Measurements from ENCODE around the gene SNX30. TPM values are rescaled to one million over a fixed set of nuclear protein-coding genes. Genes with fewer than 3 reads are reported as not detected.

The SNX30 gene
- total and polyA plus RNA-seq, 2 donors (not counting 1 experiment from before 2014, with no cell fraction given) = 3.8 to 20.6 TPM

DNA sequence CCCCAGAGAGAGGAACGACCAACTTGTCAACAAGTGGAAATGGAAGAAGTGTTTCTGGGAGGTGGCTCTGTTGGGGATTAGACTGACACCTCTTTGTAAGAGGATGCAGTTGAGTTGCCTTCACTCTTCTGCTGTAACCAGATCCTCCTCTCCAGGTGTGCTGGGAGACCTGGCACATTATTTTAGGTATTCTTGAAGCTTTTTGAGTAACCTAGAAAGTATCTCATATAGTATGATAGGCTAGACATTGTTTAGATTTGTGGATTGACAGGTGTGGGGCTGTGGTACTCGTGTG, 21.6 kb downstream of the SNX30 start:
- ATAC-seq (ENCODE audit: low read depth) = no peak
- H3K27me3 ChIP-seq (replicated peaks in 1 of 4; ENCODE audit: control extremely low read depth in 1 of 4, control insufficient read depth in 3 of 4, insufficient read depth in 4 of 4, low read length in 3 of 4) = no peaks in the 10 kb centered on the region
- DNase-seq = no peak
- H3K9me3 Mint-ChIP-seq (ENCODE audit: insufficient read depth) = no peaks in the 10 kb centered on the region
- no peak overlapping the region for H3K9ac ChIP-seq (ENCODE audit: low read length)
- WGBS (ENCODE audit: insufficient coverage) = 0% methylated on average over 1 of the region's 2 CpGs
- ChIA-PET CTCF (interaction anchor here (0.6 to 2.6 kb wide), 4 partner anchors 10 to 48 kb away, joined by 3 to 6 read pairs (median 4); no protein-coding TSS in a partner anchor), POLR2A (interaction anchor here (0.8 kb wide), 1 partner anchor 393 kb away, joined by 3 read pairs; the partner anchor contains the start of gene HSDL2)
- H3K4me1 Mint-ChIP-seq = peaks cover 47% of the 10 kb centered on the region
- H3K79me2 ChIP-seq (ENCODE audit: control insufficient read depth, insufficient read depth, low read length) = peaks cover 78% of the 10 kb centered on the region
- TF ChIP-seq EZH2 (IDR thresholded peaks at IDR 0.05; ENCODE audit: borderline replicate concordance, insufficient read depth, low read depth, low read length, poor library complexity, severe bottlenecking) = no peak
- TF ChIP-seq, protein P1, sequence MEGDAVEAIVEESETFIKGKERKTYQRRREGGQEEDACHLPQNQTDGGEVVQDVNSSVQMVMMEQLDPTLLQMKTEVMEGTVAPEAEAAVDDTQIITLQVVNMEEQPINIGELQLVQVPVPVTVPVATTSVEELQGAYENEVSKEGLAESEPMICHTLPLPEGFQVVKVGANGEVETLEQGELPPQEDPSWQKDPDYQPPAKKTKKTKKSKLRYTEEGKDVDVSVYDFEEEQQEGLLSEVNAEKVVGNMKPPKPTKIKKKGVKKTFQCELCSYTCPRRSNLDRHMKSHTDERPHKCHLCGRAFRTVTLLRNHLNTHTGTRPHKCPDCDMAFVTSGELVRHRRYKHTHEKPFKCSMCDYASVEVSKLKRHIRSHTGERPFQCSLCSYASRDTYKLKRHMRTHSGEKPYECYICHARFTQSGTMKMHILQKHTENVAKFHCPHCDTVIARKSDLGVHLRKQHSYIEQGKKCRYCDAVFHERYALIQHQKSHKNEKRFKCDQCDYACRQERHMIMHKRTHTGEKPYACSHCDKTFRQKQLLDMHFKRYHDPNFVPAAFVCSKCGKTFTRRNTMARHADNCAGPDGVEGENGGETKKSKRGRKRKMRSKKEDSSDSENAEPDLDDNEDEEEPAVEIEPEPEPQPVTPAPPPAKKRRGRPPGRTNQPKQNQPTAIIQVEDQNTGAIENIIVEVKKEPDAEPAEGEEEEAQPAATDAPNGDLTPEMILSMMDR (IDR thresholded peaks at IDR 0.05) = no peak
- no peaks in the 10 kb centered on the region for H3K9me3 ChIP-seq (ENCODE audit: control extremely low read depth in 1 of 3, control insufficient read depth in 2 of 3, insufficient read depth in 1 of 3, low read length in 2 of 3)
- peak overlapping the region; percentile 72 for H3K4me3 Mint-ChIP-seq
- no peaks in the 10 kb centered on the region for H4K20me1 ChIP-seq (ENCODE audit: control insufficient read depth, insufficient read depth, low read length, poor library complexity, severe bottlenecking)
- intact Hi-C loops (cut with micrococcal nuclease) = no loop called here
- no peaks in the 10 kb centered on the region for H3K27me3 Mint-ChIP-seq
- H3K27ac ChIP-seq (ENCODE audit: low read length in 2 of 2) = peak overlapping the region in 1 of 2 donors; percentile 37
- H3K27ac Mint-ChIP-seq = peak overlapping the region; percentile 68
- H3K36me3 ChIP-seq (replicated peaks in 1 of 2; ENCODE audit: control extremely low read depth in 1 of 2, control insufficient read depth in 1 of 2, extremely low read depth in 1 of 2, insufficient read depth in 2 of 2, low read length in 1 of 2) = no peaks in the 10 kb centered on the region
- H3K4me2 ChIP-seq (replicated peaks; ENCODE audit: low read depth, low read length, poor library complexity, severe bottlenecking) = peak overlapping the region; percentile 41
- peak overlapping the region; percentile 26 for H2AFZ ChIP-seq (ENCODE audit: insufficient read depth, low read depth, low read length, poor library complexity, severe bottlenecking)
- H3K4me3 ChIP-seq (ENCODE audit: control extremely low read depth in 1 of 5, extremely low read depth in 1 of 5, insufficient read depth in 1 of 5, low read depth in 2 of 5, low read length in 4 of 5) = no peak overlapping the region
- H3K4me1 ChIP-seq (ENCODE audit: control insufficient read depth in 2 of 2, insufficient read depth in 2 of 2, low read length in 2 of 2) = peaks cover 31 to 38% of the 10 kb centered on the region in 2 donors

DNA sequence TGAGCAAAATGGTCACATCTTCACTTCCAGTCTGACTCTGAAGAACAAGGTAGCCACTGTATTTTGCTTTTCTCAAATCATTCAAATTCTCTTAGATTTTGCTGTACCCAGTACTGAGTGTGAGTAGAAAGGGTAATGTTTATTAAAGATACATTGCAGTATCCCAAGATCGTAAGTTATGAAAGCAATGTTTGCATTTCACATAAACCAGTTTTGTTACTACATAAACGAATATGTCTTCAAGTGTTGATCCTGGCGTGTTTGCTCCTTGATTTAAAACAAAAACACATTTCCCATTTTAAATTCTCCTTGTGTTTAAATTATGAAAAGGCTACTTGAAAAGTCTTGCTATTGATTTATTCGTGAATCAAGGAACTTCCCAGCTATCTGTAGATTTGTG, 22.0 kb downstream of the SNX30 start:
- ATAC-seq (ENCODE audit: low read depth) (no peak), DNase-seq (no peak)
- Histone ChIP-seq H3K36me3 (replicated peaks in 1 of 2; ENCODE audit: control extremely low read depth in 1 of 2, control insufficient read depth in 1 of 2, extremely low read depth in 1 of 2, insufficient read depth in 2 of 2, low read length in 1 of 2) (no peaks in the 10 kb centered on the region), H3K4me1 (ENCODE audit: control insufficient read depth in 2 of 2, insufficient read depth in 2 of 2, low read length in 2 of 2) (peaks cover 31 to 38% of the 10 kb centered on the region in 2 donors), H3K9ac (ENCODE audit: low read length) (no peak overlapping the region), H3K79me2 (ENCODE audit: control insufficient read depth, insufficient read depth, low read length) (peaks cover 75% of the 10 kb centered on the region), H2AFZ (ENCODE audit: insufficient read depth, low read depth, low read length, poor library complexity, severe bottlenecking) (no peak overlapping the region), H3K9me3 (ENCODE audit: control extremely low read depth in 1 of 3, control insufficient read depth in 2 of 3, insufficient read depth in 1 of 3, low read length in 2 of 3) (no peaks in the 10 kb centered on the region), H3K4me3 (ENCODE audit: control extremely low read depth in 1 of 5, extremely low read depth in 1 of 5, insufficient read depth in 1 of 5, low read depth in 2 of 5, low read length in 4 of 5) (no peak overlapping the region), H3K27ac (ENCODE audit: low read length in 2 of 2) (peak overlapping the region in 1 of 2 donors; percentile 37), H4K20me1 (ENCODE audit: control insufficient read depth, insufficient read depth, low read length, poor library complexity, severe bottlenecking) (no peaks in the 10 kb centered on the region), H3K27me3 (replicated peaks in 1 of 4; ENCODE audit: control extremely low read depth in 1 of 4, control insufficient read depth in 3 of 4, insufficient read depth in 4 of 4, low read length in 3 of 4) (no peaks in the 10 kb centered on the region), H3K4me2 (replicated peaks; ENCODE audit: low read depth, low read length, poor library complexity, severe bottlenecking) (peak overlapping the region; percentile 41)
- no peaks in the 10 kb centered on the region for H3K27me3 Mint-ChIP-seq
- POLR2A ChIA-PET = no interaction called here
- CTCF ChIA-PET = interaction anchor here (1.4 to 2.6 kb wide), 3 partner anchors 10 to 47 kb away, joined by 3 to 6 read pairs (median 3); no protein-coding TSS in a partner anchor
- H3K4me1 Mint-ChIP-seq = peaks cover 47% of the 10 kb centered on the region
- no peak overlapping the region for H3K27ac Mint-ChIP-seq
- intact Hi-C loops (cut with micrococcal nuclease) = no loop called here
- peak overlapping the region; percentile 72 for H3K4me3 Mint-ChIP-seq
- no CpG with 5 or more reads among the region's 4 CpGs for WGBS (ENCODE audit: insufficient coverage)
- H3K9me3 Mint-ChIP-seq (ENCODE audit: insufficient read depth) = no peaks in the 10 kb centered on the region
- TF ChIP-seq, protein P1 (IDR thresholded peaks at IDR 0.05) = no peak
- TF ChIP-seq EZH2 (IDR thresholded peaks at IDR 0.05; ENCODE audit: borderline replicate concordance, insufficient read depth, low read depth, low read length, poor library complexity, severe bottlenecking) = no peak

Measured in B cell (primary cell).